Bronchus fibroblast of lung (primary cell): ENCODE data around the gene ZYG11A. TPM values are rescaled to one million over a fixed set of nuclear protein-coding genes. Genes with fewer than 3 reads are reported as not detected.

Source experiments
- total RNA-seq: library from RNA; depleted of rRNA; stranded (reverse); fragments of >200 nt; gene quantifications from 2 replicates; pipeline ENCODE4 v1.2.3, GENCODE V29; 2015

ZYG11A gene
- total RNA-seq = 0.59 and 0.84 TPM in 2 replicates

DNA sequence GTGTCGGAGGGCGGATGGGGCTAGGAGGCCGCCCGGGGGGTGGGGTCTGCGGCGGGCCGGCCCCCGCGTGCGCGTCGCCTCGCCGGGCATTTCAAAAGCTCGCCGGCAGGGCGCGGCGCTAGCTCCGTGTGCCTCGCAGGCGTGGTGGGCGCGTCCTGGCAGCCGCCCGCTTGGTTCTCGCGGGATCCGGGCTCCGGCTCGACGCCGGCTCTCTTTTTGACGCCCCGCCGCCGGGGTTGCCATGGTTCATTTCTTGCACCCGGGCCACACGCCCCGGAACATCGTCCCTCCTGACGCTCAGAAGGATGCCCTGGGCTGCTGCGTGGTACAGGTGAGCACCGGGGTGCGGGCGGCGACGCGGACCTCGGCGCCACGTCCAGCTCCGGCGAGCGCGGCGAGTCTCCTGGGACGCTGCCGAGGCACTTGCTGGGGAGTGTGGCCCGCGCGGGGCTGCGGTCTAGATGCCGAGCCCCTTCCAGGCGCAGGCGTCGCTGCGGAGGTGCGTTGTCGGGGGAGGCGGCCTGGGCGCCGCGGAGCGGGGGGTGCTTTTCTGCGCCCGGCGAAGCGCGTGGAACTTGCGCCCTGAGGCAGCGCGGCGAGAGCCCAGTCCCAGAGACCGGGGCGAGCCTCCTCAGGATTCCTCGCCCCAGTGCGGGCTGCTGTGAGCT, at the start of gene ZYG11A:
Gene ZYG11A, plus strand, starts transcription at position 118 of the 668 bp plus-strand sequence. Its CDS starts 124 bp downstream, at position 242.

DNA sequence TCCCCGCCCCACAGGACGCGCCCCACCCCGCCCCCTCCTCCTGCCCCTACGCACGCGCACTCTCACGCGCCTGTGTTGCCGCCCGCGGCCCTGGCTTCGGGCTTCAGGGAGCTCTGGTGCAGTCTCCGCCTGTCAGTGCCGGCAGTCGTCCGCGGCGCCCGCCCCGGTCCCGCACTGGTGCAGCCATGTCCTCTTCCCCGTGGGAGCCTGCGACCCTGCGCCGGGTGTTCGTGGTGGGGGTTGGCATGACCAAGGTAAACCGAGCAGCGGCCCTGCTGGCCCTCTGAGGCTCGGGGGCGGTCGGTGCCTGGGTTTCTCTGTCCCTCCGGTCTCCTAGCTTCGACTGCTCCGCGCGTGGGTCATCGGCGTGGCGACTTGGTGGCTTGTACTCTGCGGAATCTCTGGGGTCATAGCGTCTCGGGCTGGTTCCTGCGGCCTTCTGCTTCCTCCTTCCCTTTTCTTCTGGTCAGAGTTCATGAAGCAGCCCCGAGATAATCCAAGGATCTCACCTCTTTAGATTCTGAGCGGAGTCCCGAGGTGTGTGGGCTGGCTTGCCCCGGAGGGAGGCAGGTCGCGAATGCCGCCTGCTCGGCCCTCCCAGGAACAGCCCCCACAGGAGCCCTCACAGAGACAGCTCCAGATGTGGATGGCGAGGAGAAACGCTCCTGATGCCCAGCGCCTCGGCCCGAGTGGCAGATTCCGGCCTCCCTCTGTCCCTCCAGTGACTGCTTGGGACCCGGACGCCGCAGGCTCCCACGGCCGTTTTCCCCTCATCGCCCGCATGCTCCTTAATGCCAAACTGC, 84.9 kb downstream of the ZYG11A start, which contains the start of gene SCP2:
Gene SCP2, plus strand, starts transcription at position 65 of the 803 bp plus-strand sequence. Its CDS starts 121 bp downstream, at position 186.

Other genes starting within 250 kb of the ZYG11A start
- 52.2 and 55.5 TPM in 2 replicates for gene GPX7, start 240.4 kb upstream of the ZYG11A start, total RNA-seq
- not detected in 2 replicates for gene SHISAL2A, start 209.6 kb upstream of the ZYG11A start, total RNA-seq
- gene COA7, start 144.4 kb upstream of the ZYG11A start, total RNA-seq = 9.5 and 9.9 TPM in 2 replicates
- gene ZYG11B, start 116.3 kb upstream of the ZYG11A start, total RNA-seq = 19.5 and 25.6 TPM in 2 replicates
- gene ECHDC2, start 79.0 kb downstream of the ZYG11A start, total RNA-seq = 8.8 and 11.4 TPM in 2 replicates
- gene SCP2, start 84.5 kb downstream of the ZYG11A start, total RNA-seq = 72.4 and 83.9 TPM in 2 replicates
- gene PODN, start 219.5 kb downstream of the ZYG11A start, total RNA-seq = 0.30 and 0.84 TPM in 2 replicates